NCI-H2081 treated with DMSO at 0.1 percent for 48 hours (cell line): Measurements from ENCODE around the gene COL8A2.

Source experiments
- DNase-seq: peaks from one replicate; lab custom pipeline; 2025; lab: John Stamatoyannopoulos, UW

The COL8A2 gene

GRCh38 chr1:36051821-36052220, 73.2 kb downstream of the COL8A2 start:
- DNase-seq = no peak
